Measurements from ENCODE around the gene MORC3.

DNA sequence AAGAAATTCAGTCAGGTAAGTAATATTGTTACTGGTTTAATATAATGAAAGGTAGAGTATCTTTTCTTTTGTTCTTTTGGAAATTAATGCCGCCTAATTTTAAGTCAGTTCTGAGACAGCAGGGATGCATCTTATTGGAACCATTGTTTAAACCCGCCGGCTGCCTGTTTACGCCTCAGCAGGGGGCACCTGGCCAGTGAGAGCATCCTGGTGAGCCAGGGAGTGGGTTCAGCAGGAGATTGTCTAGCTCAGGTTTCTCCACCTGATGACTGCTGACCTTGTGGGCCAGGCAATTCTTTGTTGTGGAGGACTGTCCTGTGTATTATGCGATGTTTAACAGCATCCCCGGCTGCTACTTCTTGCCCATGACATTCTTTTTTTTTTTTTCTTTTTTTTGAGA lies 95.4 kb downstream of the MORC3 start:
- no peak for TF ChIP-seq SRF (IDR thresholded peaks at IDR 0.05; ENCODE audit: low read depth)
- no peak for TF ChIP-seq POLR2A (IDR thresholded peaks at IDR 0.05; ENCODE audit: borderline replicate concordance, extremely low read depth, insufficient read depth, insufficient read length)

Data from HCT116 (cell line).